H1 (cell line): ENCODE measurements around the gene APBA2. TPM values are rescaled to one million over a fixed set of nuclear protein-coding genes. Genes with fewer than 3 reads are reported as not detected.

Source experiments
- CTCF ChIA-PET: fragments of 300-600 bp; sonication (Branson Sonifier 250); formaldehyde crosslinking; loops from one replicate; lab custom pipeline; 2021; ENCODE audit not compliant: partially characterized antibody; lab: Charles Lee
- POLR2A ChIA-PET: fragments of 300-600 bp; sonication (Branson Sonifier 250); formaldehyde crosslinking; loops from one replicate; lab custom pipeline; 2021; ENCODE audit warnings: inconsistent platforms; ENCODE audit not compliant: partially characterized antibody; lab: Charles Lee
- DNase-seq, 2 experiments: peaks; one replicate each; pipeline versions ENCODE4 v3.0.0 to v3.0.0-alpha.2; 2010 to 2022; ENCODE audit warnings: low spot score in 2 of 2, low read depth in 1 of 2, mixed read lengths in 1 of 2
- FAIRE-seq: peaks from 2 replicates; lab custom pipeline; 2011; peaks lifted over from hg19 to GRCh38; lab: Jason Lieb, UNC
- H2AFZ ChIP-seq: 2 replicates; pipeline ENCODE4 v1.8.1; 2012; ENCODE audit warnings: low read length, inconsistent platforms
- H2AK5ac ChIP-seq: 2 replicates; pipeline ENCODE4 v1.6.1; 2013; ENCODE audit warnings: low read depth, low read length
- H2BK120ac ChIP-seq: replicated peaks from 2 replicates; pipeline ENCODE3; 2013; ENCODE audit warnings: low read depth, low read length, inconsistent platforms
- H2BK12ac ChIP-seq: 2 replicates; pipeline ENCODE4 v1.6.1; 2013; ENCODE audit warnings: low read depth, low read length
- H2BK15ac ChIP-seq: 2 replicates; pipeline ENCODE4 v1.6.1; 2013; ENCODE audit warnings: low read length
- H2BK20ac ChIP-seq: 2 replicates; pipeline ENCODE4 v1.6.1; 2013; ENCODE audit warnings: low read length
- H2BK5ac ChIP-seq: 2 replicates; pipeline ENCODE4 v1.6.1; 2013; ENCODE audit warnings: low read depth, low read length
- H3K14ac ChIP-seq: 2 replicates; pipeline ENCODE4 v1.6.1; 2013; ENCODE audit warnings: inconsistent platforms; ENCODE audit not compliant: insufficient read length
- H3K18ac ChIP-seq: 2 replicates; pipeline ENCODE4 v1.6.1; 2013; ENCODE audit warnings: low read length; ENCODE audit errors: extremely low read depth
- H3K23ac ChIP-seq: 2 replicates; pipeline ENCODE4 v1.6.1; 2013; ENCODE audit warnings: inconsistent platforms; ENCODE audit not compliant: insufficient read length
- H3K23me2 ChIP-seq: 2 replicates; pipeline ENCODE4 v1.6.1; 2013; ENCODE audit warnings: low read depth, low read length
- H3K27ac ChIP-seq: 2 replicates; pipeline ENCODE4 v1.6.1; 2011; ENCODE audit warnings: low read depth, low read length, inconsistent platforms
- H3K27me3 ChIP-seq, 4 experiments: replicated peaks in 1 of 4; 1 replicate in 1 of 4; 2 replicates in 3 of 4; pipeline versions ENCODE4 v1.6.1 to v1.8.1; 2011 to 2013; ENCODE audit warnings: low read length in 3 of 4, mild to moderate bottlenecking in 3 of 4, inconsistent platforms in 2 of 4, mixed read lengths in 2 of 4, moderate library complexity in 1 of 4; ENCODE audit not compliant: control insufficient read depth in 3 of 4, insufficient read depth in 3 of 4; ENCODE audit errors: extremely low read depth in 1 of 4
- H3K36me3 ChIP-seq, 4 experiments: 2 replicates each; pipeline versions ENCODE4 v1.6.1 to v1.8.1; 2011 to 2013; ENCODE audit warnings: mild to moderate bottlenecking in 4 of 4, low read length in 3 of 4, moderate library complexity in 2 of 4, control low read depth in 1 of 4, inconsistent platforms in 1 of 4; ENCODE audit not compliant: insufficient read depth in 4 of 4, control insufficient read depth in 2 of 4
- H3K4ac ChIP-seq: replicated peaks from 2 replicates; pipeline ENCODE3; 2013; ENCODE audit warnings: low read length, low read depth, mixed read lengths, inconsistent platforms; ENCODE audit not compliant: insufficient read length
- H3K4me1 ChIP-seq, 4 experiments: replicated peaks in 1 of 4; 1 replicate in 1 of 4; 2 replicates in 3 of 4; pipeline versions ENCODE4 v1.6.1 to v1.8.1; 2011 to 2013; ENCODE audit warnings: low read length in 3 of 4, inconsistent platforms in 2 of 4, mixed read lengths in 1 of 4; ENCODE audit not compliant: insufficient read depth in 4 of 4, control insufficient read depth in 3 of 4
- H3K4me2 ChIP-seq, 2 experiments: 2 replicates each; pipeline versions ENCODE4 v1.6.1 to v1.8.1; 2011 to 2013; ENCODE audit warnings: low read depth in 2 of 2, low read length in 2 of 2, control low read depth in 1 of 2, inconsistent platforms in 1 of 2, mild to moderate bottlenecking in 1 of 2; ENCODE audit not compliant: insufficient read depth in 1 of 2
- H3K4me3 ChIP-seq, 4 experiments: fragments of 200-600, 300-600 bp in 1 of 4; sonication (generic), shearing (Covaris generic), sonication (Bioruptor Twin) in 1 of 4; 2 replicates each; pipeline versions ENCODE4 v1.5.1 to v1.8.1; 2011 to 2016; ENCODE audit warnings: low read length in 4 of 4, low read depth in 3 of 4, control low read depth in 2 of 4, inconsistent platforms in 2 of 4, mild to moderate bottlenecking in 2 of 4, mixed read lengths in 1 of 4, moderate library complexity in 1 of 4; ENCODE audit not compliant: insufficient read depth in 2 of 4; ENCODE audit errors: extremely low read depth in 1 of 4
- H3K56ac ChIP-seq: replicated peaks from 2 replicates; pipeline ENCODE3; 2013; ENCODE audit warnings: low read depth, mild to moderate bottlenecking, mixed read lengths, low read length, inconsistent platforms; ENCODE audit not compliant: insufficient read length
- H3K79me1 ChIP-seq: 2 replicates; pipeline ENCODE4 v1.6.1; 2013; ENCODE audit warnings: low read depth, low read length, control low read depth
- H3K79me2 ChIP-seq, 2 experiments: 2 replicates each; pipeline versions ENCODE4 v1.6.1 to v1.8.1; 2012 to 2013; ENCODE audit warnings: low read length in 2 of 2, mild to moderate bottlenecking in 2 of 2, inconsistent platforms in 1 of 2; ENCODE audit not compliant: insufficient read depth in 2 of 2, control insufficient read depth in 1 of 2
- H3K9ac ChIP-seq, 4 experiments: replicated peaks in 1 of 4; 1 replicate in 1 of 4; 2 replicates in 3 of 4; pipeline versions ENCODE4 v1.6.1 to v1.8.1; 2011 to 2013; ENCODE audit warnings: low read depth in 3 of 4, low read length in 3 of 4, control low read depth in 2 of 4, mild to moderate bottlenecking in 2 of 4, moderate library complexity in 2 of 4, inconsistent platforms in 1 of 4; ENCODE audit errors: extremely low read depth in 1 of 4
- H3K9me3 ChIP-seq, 2 experiments: 2 replicates each; pipeline versions ENCODE4 v1.6.1 to v1.8.1; 2012 to 2013; ENCODE audit warnings: mild to moderate bottlenecking in 2 of 2, moderate library complexity in 2 of 2, control low read depth in 1 of 2, inconsistent platforms in 1 of 2, low read depth in 1 of 2, low read length in 1 of 2, mixed read lengths in 1 of 2; ENCODE audit not compliant: insufficient read depth in 2 of 2
- H4K20me1 ChIP-seq, 2 experiments: replicated peaks in 1 of 2; 2 replicates each; pipeline versions ENCODE3 to v1.8.1; 2011 to 2013; ENCODE audit warnings: inconsistent platforms in 2 of 2, low read length in 2 of 2, mild to moderate bottlenecking in 1 of 2; ENCODE audit not compliant: insufficient read depth in 2 of 2, control insufficient read depth in 1 of 2
- H4K5ac ChIP-seq: 2 replicates; pipeline ENCODE4 v1.6.1; 2013; ENCODE audit warnings: low read length, low read depth, mixed read lengths, inconsistent platforms; ENCODE audit not compliant: insufficient read length
- H4K8ac ChIP-seq: 2 replicates; pipeline ENCODE4 v1.8.0; 2013; ENCODE audit warnings: mild to moderate bottlenecking, moderate library complexity, low read length, inconsistent platforms; ENCODE audit not compliant: insufficient read depth; ENCODE audit errors: extremely low read depth
- H4K91ac ChIP-seq: replicated peaks from 2 replicates; pipeline ENCODE3; 2013; ENCODE audit warnings: low read length, mixed read lengths, inconsistent platforms; ENCODE audit not compliant: insufficient read length
- CBX5 ChIP-seq: fragments of 300-800, 300-1000 bp; sonication (generic); IDR thresholded peaks from 2 replicates; pipeline ENCODE4 v1.7.1; 2016; ENCODE audit warnings: antibody characterized with exemption, low read length, low read depth
- CTBP2 ChIP-seq: IDR thresholded peaks from 2 replicates; pipeline ENCODE4 v1.7.0; 2011; ENCODE audit warnings: borderline replicate concordance, mild to moderate bottlenecking, moderate library complexity, mixed read lengths, low read length; ENCODE audit not compliant: insufficient read depth, insufficient read length
- EGR1 ChIP-seq: IDR thresholded peaks from 2 replicates; pipeline ENCODE4 v1.6.1; 2011; ENCODE audit warnings: low read depth, low read length, borderline replicate concordance
- HDAC2 ChIP-seq, 2 experiments: fragments of 300-600 bp in 1 of 2; sonication (generic) in 1 of 2; IDR thresholded peaks; 2 replicates each; pipeline ENCODE4 v1.6.1; 2011 to 2012; ENCODE audit warnings: low read depth in 2 of 2, low read length in 2 of 2, mild to moderate bottlenecking in 2 of 2, moderate library complexity in 2 of 2, borderline replicate concordance in 1 of 2, inconsistent platforms in 1 of 2
- KDM4A ChIP-seq: IDR thresholded peaks from one replicate; pipeline ENCODE4 v1.7.1; 2012; ENCODE audit warnings: low read depth, mild to moderate bottlenecking, moderate library complexity, low read length, inconsistent platforms; ENCODE audit not compliant: severe bottlenecking
- RBBP5 ChIP-seq: IDR thresholded peaks from 2 replicates; pipeline ENCODE4 v1.7.1; 2012; ENCODE audit warnings: low read depth, mild to moderate bottlenecking, inconsistent platforms, low read length, moderate library complexity, borderline replicate concordance
- RXRA ChIP-seq: IDR thresholded peaks from 2 replicates; pipeline ENCODE4 v1.6.1; 2011; ENCODE audit warnings: low read depth, mild to moderate bottlenecking, low read length, moderate library complexity; ENCODE audit not compliant: insufficient read depth
- SRF ChIP-seq: IDR thresholded peaks from 2 replicates; pipeline ENCODE4 v1.6.1; 2011; ENCODE audit warnings: mild to moderate bottlenecking, low read depth, low read length, moderate library complexity
- YY1 ChIP-seq: IDR thresholded peaks from 2 replicates; pipeline ENCODE4 v1.6.1; 2011; ENCODE audit warnings: low read depth, mild to moderate bottlenecking, low read length
- ZNF274 ChIP-seq: IDR thresholded peaks from 2 replicates; pipeline ENCODE4 v1.7.0; 2012; ENCODE audit warnings: low read length, borderline replicate concordance; ENCODE audit errors: extremely low read depth
- WGBS, 2 experiments: shearing (Covaris generic) in 1 of 2; methylation state at CpG; one replicate each; pipeline versions ENCODE4 v1.1.6 to v1.1.7; 2013 to 2015; ENCODE audit warnings: low lambda C conversion rate in 2 of 2, mixed read lengths in 2 of 2, inconsistent platforms in 1 of 2, low coverage in 1 of 2, missing lambda C conversion rate in 1 of 2; ENCODE audit not compliant: insufficient replicate concordance in 2 of 2, insufficient coverage in 1 of 2, insufficient read length in 1 of 2; ENCODE audit errors: extremely low coverage in 1 of 2, missing lambda C conversion rate in 1 of 2; 5-methylcytosine and 5-hydroxymethylcytosine counted together
- polyA plus RNA-seq, 7 experiments: library from polyadenylated mRNA; depleted of rRNA in 3 of 7; stranded (reverse) in 5 of 7; unstranded in 2 of 7; fragments of >200 nt in 5 of 7; fragments of 200-250 nt in 2 of 7; gene quantifications; 1 replicate in 5 of 7; 2 replicates in 1 of 7; 4 replicates in 1 of 7; pipeline versions ENCODE4 v1.2.1 to v1.2.3, GENCODE V29; 2011 to 2013; ENCODE audit warnings: missing spikeins in 2 of 7, mixed read lengths in 2 of 7
- total RNA-seq: library from RNA; stranded (reverse); fragmentation: NEBNext Ultra II Directional; extraction: Animal tissue kit (Norgen Biotek cat#: 25700); gene quantifications from 2 replicates; pipeline ENCODE4 v1.2.1, GENCODE V29; 2021
- TF ChIP-seq, protein P1 (sequence below): IDR thresholded peaks from 2 replicates; pipeline ENCODE4 v1.6.1; 2011; ENCODE audit warnings: low read length, improper control_type of control experiment

The APBA2 gene
- total and polyA plus RNA-seq, 2 of the 8 experiments (the other 6 are each of a cell fraction or from before 2014, with no cell fraction given) = 15.5 to 19.0 TPM

DNA sequence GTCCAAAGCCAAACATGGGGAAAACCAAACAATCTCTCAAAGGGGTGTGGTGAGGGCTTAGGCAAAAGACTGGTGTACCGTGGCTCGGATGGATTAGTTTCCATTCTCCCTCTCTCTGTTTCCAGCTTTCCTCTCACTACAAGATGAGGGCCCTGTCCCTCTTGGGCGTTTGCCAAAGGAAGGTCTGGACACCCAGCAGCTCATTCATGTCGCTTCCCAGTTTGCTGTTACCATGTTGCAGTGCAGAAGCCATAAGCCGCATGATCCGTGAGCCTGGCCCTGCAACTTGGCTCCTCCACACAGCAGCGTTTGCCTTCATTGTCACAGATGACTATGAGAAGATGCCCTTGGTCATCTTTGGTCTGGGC is 92.2 kb downstream of the APBA2 start:
- no peak overlapping the region for H3K4me2 ChIP-seq
- no peaks in the 10 kb centered on the region for H3K9me3 ChIP-seq
- H2BK5ac ChIP-seq = no peak overlapping the region
- H3K14ac ChIP-seq = no peak overlapping the region
- no peak overlapping the region for H2BK120ac ChIP-seq
- FAIRE-seq (no peak), DNase-seq (no peak)
- no peak overlapping the region for H2BK20ac ChIP-seq
- H4K8ac ChIP-seq = no peak overlapping the region
- no peaks in the 10 kb centered on the region for H3K4me1 ChIP-seq
- no peak overlapping the region for H3K56ac ChIP-seq
- H2BK12ac ChIP-seq = no peak overlapping the region
- POLR2A ChIA-PET = no interaction called here
- no peak overlapping the region for H3K4ac ChIP-seq
- H3K27me3 ChIP-seq = no peaks in the 10 kb centered on the region; a peak in 1 of 7 replicates
- H2BK15ac ChIP-seq = no peak overlapping the region
- CTCF ChIA-PET = interaction anchor here (0.7 to 4.0 kb wide), 17 partner anchors 11 to 139 kb away, joined by 3 to 21 read pairs (median 3); no protein-coding TSS in a partner anchor
- H3K27ac ChIP-seq = no peak overlapping the region
- H2AK5ac ChIP-seq = no peak overlapping the region
- H3K23ac ChIP-seq = no peak overlapping the region
- H3K9ac ChIP-seq = no peak overlapping the region
- no peaks in the 10 kb centered on the region for H3K23me2 ChIP-seq
- H3K36me3 ChIP-seq = no peaks in the 10 kb centered on the region
- H3K79me1 ChIP-seq = no peaks in the 10 kb centered on the region
- no peak overlapping the region for H2AFZ ChIP-seq
- H4K91ac ChIP-seq = no peak overlapping the region
- no peak overlapping the region for H3K4me3 ChIP-seq
- TF ChIP-seq CBX5 = no peak
- TF ChIP-seq ZNF274 = no peak
- TF ChIP-seq RXRA = no peak
- TF ChIP-seq YY1 = no peak
- no peak for TF ChIP-seq HDAC2 (IDR thresholded peaks at IDR 0.05; ENCODE audit: borderline replicate concordance in 1 of 2, low read depth in 2 of 2, low read length in 2 of 2)
- TF ChIP-seq EGR1 = no peak
- no peak for TF ChIP-seq RBBP5
- no peak for TF ChIP-seq CTBP2
- TF ChIP-seq, protein P1, sequence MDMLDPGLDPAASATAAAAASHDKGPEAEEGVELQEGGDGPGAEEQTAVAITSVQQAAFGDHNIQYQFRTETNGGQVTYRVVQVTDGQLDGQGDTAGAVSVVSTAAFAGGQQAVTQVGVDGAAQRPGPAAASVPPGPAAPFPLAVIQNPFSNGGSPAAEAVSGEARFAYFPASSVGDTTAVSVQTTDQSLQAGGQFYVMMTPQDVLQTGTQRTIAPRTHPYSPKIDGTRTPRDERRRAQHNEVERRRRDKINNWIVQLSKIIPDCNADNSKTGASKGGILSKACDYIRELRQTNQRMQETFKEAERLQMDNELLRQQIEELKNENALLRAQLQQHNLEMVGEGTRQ = no peak
- no peak for TF ChIP-seq SRF
- TF ChIP-seq KDM4A = no peak
- 91% methylated on average over 7 of the region's 7 CpGs; no CpG with 5 or more reads in 1 of the 2 experiments for WGBS, 2 experiments
- no peaks in the 10 kb centered on the region for H4K20me1 ChIP-seq
- H4K5ac ChIP-seq = no peak overlapping the region
- H3K79me2 ChIP-seq = no peaks in the 10 kb centered on the region
- H3K18ac ChIP-seq = no peak overlapping the region
